Hepatocyte (in vitro differentiated cells): ENCODE results near the gene PARVG. TPM values are rescaled to one million over a fixed set of nuclear protein-coding genes. Genes with fewer than 3 reads are reported as not detected.

Source experiments
- DNase-seq: peaks from one replicate; pipeline ENCODE4 v3.0.0-alpha.2; 2016; ENCODE audit warnings: low spot score
- H2AFZ ChIP-seq: fragments of 200-600 bp; sonication (generic); 2 replicates; pipeline ENCODE4 v1.6.0; 2016; ENCODE audit warnings: antibody characterized with exemption, mild to moderate bottlenecking
- H3K27ac ChIP-seq: fragments of 200-600 bp; sonication (generic); 2 replicates; pipeline ENCODE4 v1.5.1; 2016; ENCODE audit warnings: mild to moderate bottlenecking
- H3K27me3 ChIP-seq: fragments of 200-600 bp; sonication (generic); 2 replicates; pipeline ENCODE4 v1.6.1; 2016
- H3K36me3 ChIP-seq: fragments of 200-600 bp; sonication (generic); replicated peaks from 2 replicates; pipeline ENCODE4 v1.5.1; 2016; ENCODE audit warnings: low read depth; ENCODE audit not compliant: insufficient read depth
- H3K4me1 ChIP-seq: fragments of 200-600 bp; sonication (generic); 2 replicates; pipeline ENCODE4 v1.5.1; 2016; ENCODE audit warnings: mild to moderate bottlenecking, moderate library complexity; ENCODE audit not compliant: insufficient read depth
- H3K4me2 ChIP-seq: fragments of 200-600 bp; sonication (generic); 2 replicates; pipeline ENCODE4 v1.6.0; 2016
- H3K4me3 ChIP-seq: fragments of 200-600 bp; sonication (generic); 2 replicates; pipeline ENCODE4 v1.5.1; 2016; ENCODE audit warnings: mild to moderate bottlenecking
- H3K79me2 ChIP-seq: fragments of 200-600 bp; sonication (generic); 2 replicates; pipeline ENCODE4 v1.6.0; 2017; ENCODE audit warnings: mild to moderate bottlenecking
- H3K9me2 ChIP-seq: fragments of 200-600 bp; sonication (generic); replicated peaks from 2 replicates; pipeline ENCODE4 v1.6.0; 2017; ENCODE audit warnings: mild to moderate bottlenecking; ENCODE audit not compliant: insufficient read depth
- H3K9me3 ChIP-seq: fragments of 200-600 bp; sonication (generic); 2 replicates; pipeline ENCODE4 v1.5.1; 2016; ENCODE audit warnings: low read depth, mild to moderate bottlenecking
- H4K20me1 ChIP-seq: fragments of 200-600 bp; sonication (generic); 2 replicates; pipeline ENCODE4 v1.6.0; 2016; ENCODE audit warnings: mild to moderate bottlenecking; ENCODE audit not compliant: insufficient read depth, poor library complexity, severe bottlenecking
- EZH2 ChIP-seq: fragments of 200-600 bp; sonication (generic); IDR thresholded peaks from 2 replicates; pipeline ENCODE4 v1.6.1; 2016; ENCODE audit warnings: antibody characterized with exemption, mild to moderate bottlenecking, borderline replicate concordance
- EZH2phosphoT487 ChIP-seq: fragments of 200-600 bp; sonication (generic); IDR thresholded peaks from one replicate; pipeline ENCODE4 v1.6.1; 2018; ENCODE audit warnings: antibody characterized with exemption, mild to moderate bottlenecking, low read depth, moderate library complexity; ENCODE audit not compliant: unreplicated experiment, severe bottlenecking
- WGBS: methylation state at CpG from one replicate; pipeline ENCODE4 v1.1.6; 2016; ENCODE audit warnings: low lambda C conversion rate; ENCODE audit errors: missing lambda C conversion rate; 5-methylcytosine and 5-hydroxymethylcytosine counted together
- polyA plus RNA-seq: library from polyadenylated mRNA; unstranded; fragments of >200 nt; fragmentation: Nextera tagmentation; extraction: Ambion mirVana; gene quantifications from 2 replicates; pipeline ENCODE4 v1.2.1, GENCODE V29; 2016
- total RNA-seq: library from RNA; depleted of rRNA; stranded (reverse); fragments of >200 nt; gene quantifications from 2 replicates; pipeline ENCODE4 v1.2.3, GENCODE V29; 2014
- TF ChIP-seq, protein P1 (sequence below): fragments of 200-600 bp; sonication (generic); IDR thresholded peaks from 2 replicates; pipeline ENCODE4 v1.5.1; 2016; ENCODE audit warnings: antibody characterized with exemption, mild to moderate bottlenecking; ENCODE audit not compliant: poor library complexity

The PARVG gene
- total and polyA plus RNA-seq, 2 experiments from 2014 or later, result 0.77 to 1.00 TPM

DNA sequence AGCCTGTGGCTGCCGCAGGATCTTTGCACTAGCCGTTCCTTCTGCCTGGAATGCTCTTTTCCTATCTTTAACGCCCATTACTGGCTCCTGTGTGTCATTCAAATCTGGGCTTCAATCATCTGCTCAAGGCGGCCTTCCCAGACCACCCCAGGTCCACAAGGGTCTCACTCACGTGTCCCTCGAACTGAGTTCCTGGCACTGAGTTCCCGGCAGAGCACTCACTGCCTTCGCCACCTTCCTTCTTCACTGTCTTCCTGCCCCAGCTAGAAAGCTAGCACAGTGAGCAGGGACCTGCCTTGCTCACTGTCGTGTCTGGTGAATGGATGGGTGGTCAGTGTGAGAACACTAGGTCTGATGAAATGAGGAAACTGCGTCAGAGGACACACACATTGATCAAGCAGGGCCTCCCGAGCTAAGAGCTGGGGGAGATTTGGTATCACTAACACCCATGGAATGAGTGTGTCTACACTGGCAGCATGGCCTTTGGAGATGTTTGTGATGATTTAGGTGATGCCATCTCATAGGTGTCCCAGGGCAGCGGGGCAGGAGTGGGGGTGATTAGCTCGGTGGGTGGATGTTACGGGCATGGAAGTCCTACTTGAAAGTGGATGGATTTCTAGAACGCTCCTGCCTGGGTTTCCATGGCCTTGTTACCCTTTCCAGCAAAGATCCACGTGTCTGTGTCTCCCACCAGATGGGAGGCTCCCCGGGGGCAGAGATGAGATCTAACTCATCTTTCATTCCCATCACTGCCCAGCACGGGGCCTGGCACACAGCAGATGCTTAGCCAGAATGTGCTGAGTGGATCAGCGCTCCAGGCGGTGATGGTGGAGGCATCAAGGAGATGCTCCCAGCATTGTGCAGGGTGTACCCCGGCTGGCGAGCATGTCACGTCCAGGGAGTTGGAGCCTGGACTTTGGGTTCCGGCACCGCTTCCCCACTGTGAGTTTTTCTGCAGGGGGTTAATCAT is 67.5 kb downstream of the PARVG start:
- H3K9me2 ChIP-seq, result no peaks in the 10 kb centered on the region
- WGBS, result 93% methylated on average over 25 of the region's 25 CpGs
- no peak overlapping the region for H2AFZ ChIP-seq
- H4K20me1 ChIP-seq, result no peaks in the 10 kb centered on the region
- no peak overlapping the region for H3K27ac ChIP-seq
- DNase-seq, result no peak
- H3K4me3 ChIP-seq, result no peak overlapping the region
- no peaks in the 10 kb centered on the region for H3K4me1 ChIP-seq
- H3K9me3 ChIP-seq, result no peaks in the 10 kb centered on the region
- H3K79me2 ChIP-seq, result no peaks in the 10 kb centered on the region
- no peak overlapping the region for H3K4me2 ChIP-seq
- TF ChIP-seq EZH2 (no peak), EZH2phosphoT487 (no peak)
- TF ChIP-seq, protein P1, sequence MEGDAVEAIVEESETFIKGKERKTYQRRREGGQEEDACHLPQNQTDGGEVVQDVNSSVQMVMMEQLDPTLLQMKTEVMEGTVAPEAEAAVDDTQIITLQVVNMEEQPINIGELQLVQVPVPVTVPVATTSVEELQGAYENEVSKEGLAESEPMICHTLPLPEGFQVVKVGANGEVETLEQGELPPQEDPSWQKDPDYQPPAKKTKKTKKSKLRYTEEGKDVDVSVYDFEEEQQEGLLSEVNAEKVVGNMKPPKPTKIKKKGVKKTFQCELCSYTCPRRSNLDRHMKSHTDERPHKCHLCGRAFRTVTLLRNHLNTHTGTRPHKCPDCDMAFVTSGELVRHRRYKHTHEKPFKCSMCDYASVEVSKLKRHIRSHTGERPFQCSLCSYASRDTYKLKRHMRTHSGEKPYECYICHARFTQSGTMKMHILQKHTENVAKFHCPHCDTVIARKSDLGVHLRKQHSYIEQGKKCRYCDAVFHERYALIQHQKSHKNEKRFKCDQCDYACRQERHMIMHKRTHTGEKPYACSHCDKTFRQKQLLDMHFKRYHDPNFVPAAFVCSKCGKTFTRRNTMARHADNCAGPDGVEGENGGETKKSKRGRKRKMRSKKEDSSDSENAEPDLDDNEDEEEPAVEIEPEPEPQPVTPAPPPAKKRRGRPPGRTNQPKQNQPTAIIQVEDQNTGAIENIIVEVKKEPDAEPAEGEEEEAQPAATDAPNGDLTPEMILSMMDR, result no peak
- no peaks in the 10 kb centered on the region for H3K27me3 ChIP-seq
- H3K36me3 ChIP-seq, result no peaks in the 10 kb centered on the region

DNA sequence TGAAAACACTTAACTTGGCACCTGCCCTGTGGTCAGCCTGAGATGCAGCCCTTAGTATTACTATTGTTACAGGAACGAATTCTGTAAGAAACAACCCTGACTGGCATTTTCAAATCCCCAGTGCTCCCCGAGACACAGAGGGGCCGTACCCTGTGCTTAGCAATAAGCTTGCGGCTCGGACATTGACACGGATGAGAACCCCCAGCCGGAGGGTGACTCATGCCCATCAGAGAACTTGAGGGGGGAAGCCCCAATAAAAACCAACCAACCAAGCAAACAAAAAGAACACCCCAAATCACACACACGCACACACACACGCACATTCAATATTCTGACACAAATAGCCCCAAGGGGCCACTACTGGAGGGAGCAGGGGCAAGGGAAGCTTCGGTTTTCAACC is 68.2 kb downstream of the PARVG start:
- no peak for TF ChIP-seq EZH2phosphoT487
- TF ChIP-seq EZH2, result no peak
- TF ChIP-seq, protein P1, result no peak
- Histone ChIP-seq H4K20me1 (no peaks in the 10 kb centered on the region), H3K4me1 (no peaks in the 10 kb centered on the region), H3K9me2 (no peaks in the 10 kb centered on the region), H2AFZ (no peak overlapping the region), H3K27ac (no peak overlapping the region), H3K79me2 (no peaks in the 10 kb centered on the region), H3K4me2 (no peak overlapping the region), H3K9me3 (no peaks in the 10 kb centered on the region), H3K4me3 (no peak overlapping the region), H3K36me3 (no peaks in the 10 kb centered on the region), H3K27me3 (no peaks in the 10 kb centered on the region)
- WGBS, result 95% methylated on average over 10 of the region's 10 CpGs
- no peak for DNase-seq

DNA sequence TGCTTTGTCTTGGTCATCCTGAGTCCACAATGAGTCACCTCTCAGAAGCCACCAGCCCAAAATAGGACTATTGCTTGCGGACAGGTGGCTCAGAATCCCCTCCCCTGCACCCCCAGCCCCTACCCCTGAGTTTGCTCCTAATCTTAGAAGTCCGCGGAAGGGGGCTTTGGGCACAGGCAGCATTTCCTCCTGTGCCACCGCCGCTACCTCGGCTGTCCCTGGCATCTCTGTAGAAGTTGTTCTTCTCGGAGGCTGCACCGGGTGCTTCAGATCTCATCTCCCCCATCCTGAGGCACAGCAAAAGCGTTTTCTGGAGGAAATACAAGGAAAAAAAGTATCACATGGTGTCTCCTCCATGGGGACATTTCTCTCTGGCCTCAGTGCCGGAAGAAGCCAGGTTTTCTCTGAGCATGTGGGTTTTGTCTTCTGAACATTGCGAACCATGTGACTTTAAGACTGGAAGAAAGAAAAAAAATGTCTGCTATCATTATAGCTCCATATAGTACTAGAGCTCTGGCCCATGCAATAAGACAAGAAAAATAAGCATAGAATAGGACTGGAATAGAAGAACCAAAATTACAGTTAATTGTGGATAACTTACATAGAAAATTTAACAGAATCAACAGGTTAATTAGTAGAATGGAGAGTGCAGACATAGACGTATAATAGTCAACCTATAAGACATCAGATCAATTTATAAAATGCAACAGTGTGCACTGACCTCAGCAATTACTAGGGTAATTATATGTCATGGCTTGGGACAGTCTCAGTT is 68.8 kb downstream of the PARVG start:
- H3K79me2 ChIP-seq, result no peaks in the 10 kb centered on the region
- no peaks in the 10 kb centered on the region for H3K9me2 ChIP-seq
- no peaks in the 10 kb centered on the region for H4K20me1 ChIP-seq
- 94% methylated on average over 12 of the region's 12 CpGs for WGBS
- TF ChIP-seq, protein P1, result no peak
- TF ChIP-seq EZH2 (no peak), EZH2phosphoT487 (no peak)
- DNase-seq, result no peak
- no peaks in the 10 kb centered on the region for H3K4me1 ChIP-seq
- no peak overlapping the region for H2AFZ ChIP-seq
- no peaks in the 10 kb centered on the region for H3K36me3 ChIP-seq
- no peak overlapping the region for H3K4me3 ChIP-seq
- H3K9me3 ChIP-seq, result no peaks in the 10 kb centered on the region
- no peaks in the 10 kb centered on the region for H3K27me3 ChIP-seq
- no peak overlapping the region for H3K4me2 ChIP-seq
- no peak overlapping the region for H3K27ac ChIP-seq
